ENCODE measurements around the gene KCNIP4.

- no peak for TF ChIP-seq POLR2A (IDR thresholded peaks at IDR 0.05)
- TF ChIP-seq, protein P1, sequence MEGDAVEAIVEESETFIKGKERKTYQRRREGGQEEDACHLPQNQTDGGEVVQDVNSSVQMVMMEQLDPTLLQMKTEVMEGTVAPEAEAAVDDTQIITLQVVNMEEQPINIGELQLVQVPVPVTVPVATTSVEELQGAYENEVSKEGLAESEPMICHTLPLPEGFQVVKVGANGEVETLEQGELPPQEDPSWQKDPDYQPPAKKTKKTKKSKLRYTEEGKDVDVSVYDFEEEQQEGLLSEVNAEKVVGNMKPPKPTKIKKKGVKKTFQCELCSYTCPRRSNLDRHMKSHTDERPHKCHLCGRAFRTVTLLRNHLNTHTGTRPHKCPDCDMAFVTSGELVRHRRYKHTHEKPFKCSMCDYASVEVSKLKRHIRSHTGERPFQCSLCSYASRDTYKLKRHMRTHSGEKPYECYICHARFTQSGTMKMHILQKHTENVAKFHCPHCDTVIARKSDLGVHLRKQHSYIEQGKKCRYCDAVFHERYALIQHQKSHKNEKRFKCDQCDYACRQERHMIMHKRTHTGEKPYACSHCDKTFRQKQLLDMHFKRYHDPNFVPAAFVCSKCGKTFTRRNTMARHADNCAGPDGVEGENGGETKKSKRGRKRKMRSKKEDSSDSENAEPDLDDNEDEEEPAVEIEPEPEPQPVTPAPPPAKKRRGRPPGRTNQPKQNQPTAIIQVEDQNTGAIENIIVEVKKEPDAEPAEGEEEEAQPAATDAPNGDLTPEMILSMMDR (IDR thresholded peaks at IDR 0.05): no peak
Measured at GRCh38 chr4:21535898-21536297, 412.7 kb downstream of the KCNIP4 start.
